NT2/D1 (cell line): ENCODE data around the gene USH2A.

Experiments
- SUZ12 ChIP-seq: IDR thresholded peaks from 2 replicates; pipeline ENCODE4 v1.6.1; 2011; ENCODE audit not compliant: insufficient read length, insufficient read depth; ENCODE audit errors: extremely low read depth
- YY1 ChIP-seq: IDR thresholded peaks from 2 replicates; pipeline ENCODE4 v1.6.1; 2011; ENCODE audit not compliant: insufficient read length, insufficient read depth

DNA sequence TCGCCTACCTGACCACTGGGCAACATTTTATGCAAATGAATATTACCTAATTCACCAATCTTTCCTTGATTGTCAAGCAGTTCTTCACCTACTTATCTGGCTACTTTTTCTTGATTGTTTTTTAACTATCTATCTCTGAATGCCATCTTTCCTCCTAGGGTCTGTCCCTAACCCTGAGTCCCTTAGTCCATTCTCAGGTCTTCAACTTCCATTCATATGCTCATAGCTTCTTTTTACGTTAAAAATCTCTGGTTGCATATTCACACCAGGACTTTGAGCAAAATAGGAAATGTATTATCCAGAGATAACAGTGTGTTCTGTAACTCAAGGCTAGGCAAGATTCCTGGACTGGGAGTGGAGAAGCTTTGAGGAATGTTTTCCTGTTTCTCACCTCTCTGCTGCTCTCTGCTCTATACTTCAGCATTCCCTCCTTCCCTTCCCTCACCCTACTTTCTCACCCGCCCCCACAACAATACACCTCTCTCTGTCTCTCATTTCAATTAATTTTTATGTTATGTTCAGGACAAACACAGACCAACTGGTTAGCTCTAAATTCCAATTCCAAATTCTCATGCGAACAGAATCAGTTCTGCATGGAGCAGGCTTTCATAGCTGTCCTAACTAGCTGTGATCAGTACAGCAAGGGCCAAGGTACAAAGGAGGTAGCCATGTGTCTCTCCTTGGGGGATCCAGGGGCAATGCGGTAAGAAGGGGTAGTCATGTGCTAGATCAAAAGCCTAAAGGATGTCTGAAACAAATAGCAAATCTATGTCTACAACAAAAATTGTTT lies 278.4 kb downstream of the USH2A start:
- TF ChIP-seq YY1 (no peak), SUZ12 (no peak)
